ENCODE results near the gene HIPK1.

HIPK1 gene

DNA sequence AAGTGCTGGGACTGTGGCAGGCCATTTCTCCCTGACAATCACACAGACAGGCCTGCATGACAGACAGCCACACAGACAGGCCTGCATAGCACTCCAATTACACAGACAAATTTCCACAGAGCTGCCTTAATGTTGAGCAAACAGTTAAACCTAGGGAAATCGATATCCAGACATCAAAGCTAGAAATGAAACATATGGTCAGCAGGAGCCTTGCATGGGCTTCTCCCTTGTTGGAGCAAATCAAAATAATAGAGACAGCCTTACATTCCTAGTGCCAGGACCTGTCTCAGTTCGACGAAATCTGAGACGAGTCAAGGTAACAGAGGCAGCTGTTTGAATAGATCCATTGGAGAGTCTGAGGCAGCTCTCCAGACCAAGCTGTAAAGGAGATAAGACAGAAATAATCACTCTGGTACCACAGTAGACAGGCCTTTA, 92.6 kb downstream of the HIPK1 start:
- no peak for DNase-seq

DNA sequence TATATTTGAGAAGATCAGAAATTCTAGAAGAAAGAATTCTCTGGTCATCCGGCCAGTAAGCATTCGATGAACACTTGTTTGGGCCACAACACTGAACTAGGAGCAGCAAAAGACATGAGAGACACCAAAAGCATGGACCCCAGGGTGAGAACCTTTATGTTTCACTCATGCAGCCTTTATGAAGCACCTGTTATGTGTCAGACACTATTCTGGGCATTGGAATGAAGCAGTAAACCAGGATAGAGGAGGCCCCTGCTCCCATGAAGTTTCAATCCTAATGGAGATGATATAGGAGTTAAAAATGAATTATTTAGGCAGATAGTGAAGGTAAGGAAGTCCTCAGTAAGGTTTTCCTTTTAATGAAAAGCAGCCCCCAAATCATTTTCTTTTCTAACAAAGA, 93.8 kb downstream of the HIPK1 start:
- DNase-seq = no peak

DNA sequence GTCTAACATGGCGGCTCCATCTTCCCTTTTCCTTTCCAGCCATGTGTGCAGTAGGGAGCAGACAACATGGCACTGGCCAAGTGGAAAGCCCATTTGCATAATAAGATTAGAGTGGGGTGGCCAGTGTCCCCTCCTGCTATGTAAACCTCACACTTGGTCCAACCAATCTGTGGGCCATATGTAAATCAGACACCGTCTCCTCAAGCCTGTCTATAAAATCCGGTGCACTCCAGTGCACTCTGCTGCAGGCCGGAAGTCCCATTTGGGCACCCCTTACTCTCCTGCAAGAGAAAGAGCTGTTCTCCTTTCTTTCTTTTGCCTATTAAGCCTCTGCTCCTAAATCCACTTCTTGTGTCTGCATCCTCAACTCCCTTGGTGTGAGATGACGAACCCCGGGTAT, 94.3 kb downstream of the HIPK1 start:
- DNase-seq = no peak

DNA sequence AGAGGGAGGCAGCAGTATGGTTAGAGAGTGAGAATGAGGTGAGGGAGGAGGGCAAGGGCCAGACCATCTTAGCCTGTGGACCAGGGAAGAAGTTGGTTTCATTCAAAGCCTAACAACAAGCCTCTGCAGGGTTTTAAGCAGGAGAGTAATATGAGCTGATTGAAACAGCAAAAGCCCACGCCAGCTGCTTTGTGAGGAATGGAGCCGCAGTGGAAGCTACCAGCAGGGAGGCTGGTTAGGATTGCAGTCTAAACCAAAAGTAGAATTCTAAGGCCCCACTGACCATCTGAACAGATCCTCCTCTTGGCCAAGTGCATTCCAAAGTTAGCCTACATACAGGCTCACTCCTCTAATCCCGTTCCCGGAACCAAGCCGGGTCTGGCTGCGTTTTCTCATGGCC, 94.9 kb downstream of the HIPK1 start:
- no peak for DNase-seq

DNA sequence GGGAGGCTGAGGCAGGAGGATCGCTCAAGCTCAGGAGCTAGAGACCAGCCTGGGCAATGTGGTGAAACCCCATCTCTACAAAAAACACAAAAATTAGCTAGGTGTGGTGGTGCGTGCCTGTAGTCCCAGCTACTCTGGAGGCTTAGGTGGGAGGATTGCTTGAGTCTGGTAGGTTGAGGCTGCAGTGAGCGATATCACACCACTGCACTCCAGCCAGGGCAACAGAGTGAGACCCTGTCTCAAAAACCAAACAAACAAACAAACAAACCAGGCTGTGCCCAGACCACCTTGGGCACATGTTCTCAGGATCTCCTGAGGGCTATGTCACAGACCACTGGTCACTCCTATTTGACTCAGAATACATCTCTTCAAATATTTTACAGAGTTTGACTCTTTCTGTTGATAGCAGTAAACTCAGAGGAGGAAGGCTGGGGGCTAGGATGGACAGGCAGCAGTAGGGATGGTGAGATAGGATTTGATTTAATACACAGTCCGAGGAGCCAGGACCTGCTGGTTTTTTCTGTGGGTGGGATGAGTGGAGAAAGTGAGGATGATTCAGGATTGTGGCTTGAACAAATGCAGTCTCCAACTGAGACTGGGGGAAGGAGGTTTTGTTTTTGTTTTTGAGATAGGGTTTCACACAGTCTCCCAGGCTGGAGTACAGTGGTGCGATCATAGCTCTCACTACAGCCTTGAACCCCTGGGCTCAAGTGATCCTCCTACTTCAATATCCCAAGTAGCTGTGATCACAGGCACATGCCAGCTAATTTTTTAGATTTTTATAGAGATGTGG, 96.7 kb downstream of the HIPK1 start:
- DNase-seq = no peak

DNA sequence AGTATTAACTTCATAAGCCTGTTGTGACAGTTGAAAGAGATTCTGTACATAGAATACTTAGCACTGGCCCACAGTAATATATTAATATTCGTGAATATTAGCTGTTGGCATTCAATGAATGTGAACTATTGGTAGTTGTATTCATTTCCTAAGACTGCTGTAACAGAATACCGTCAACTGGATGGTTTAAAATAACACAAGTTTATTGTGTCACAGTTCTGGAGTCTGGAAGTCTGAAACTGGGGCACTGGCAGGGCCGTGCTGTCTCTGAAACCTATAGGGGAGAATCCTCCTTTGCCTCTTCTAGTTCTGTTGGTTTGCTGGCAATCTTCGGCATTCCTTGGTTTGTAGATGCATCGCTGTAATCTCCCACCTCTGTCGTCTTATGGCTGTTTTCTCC, 97.7 kb downstream of the HIPK1 start:
- no peak for DNase-seq
